Esophagus muscularis mucosa (tissue), 4 donors: Measurements from ENCODE around the gene CAPN14. TPM values are rescaled to one million over a fixed set of nuclear protein-coding genes. Genes with fewer than 3 reads are reported as not detected.

Source experiments
- DNase-seq: peaks from one replicate; pipeline ENCODE4 v3.0.0-alpha.2; 2017; ENCODE audit errors: extremely low spot score
- H3K27ac ChIP-seq, 4 donors: fragments of 200-600 bp; sonication (generic); replicated peaks in 1 of 4; 1 replicate in 3 of 4; 2 replicates in 1 of 4; pipeline ENCODE4 v1.5.1; 2016 to 2019; ENCODE audit warnings: mild to moderate bottlenecking in 1 of 4
- H3K27me3 ChIP-seq, 4 donors: fragments of 200-600 bp; sonication (generic); one replicate each; pipeline versions ENCODE4 v1.5.1 to v1.6.0; 2016 to 2019
- H3K36me3 ChIP-seq, 4 donors: fragments of 200-600 bp; sonication (generic); one replicate each; pipeline ENCODE4 v1.5.1; 2016 to 2019
- H3K4me1 ChIP-seq, 4 donors: fragments of 200-600 bp; sonication (generic); one replicate each; pipeline ENCODE4 v1.5.1; 2016 to 2019
- H3K4me3 ChIP-seq, 4 donors: fragments of 200-600 bp; sonication (generic); 1 replicate in 2 of 4; 2 replicates in 2 of 4; pipeline ENCODE4 v1.5.1; 2016 to 2019; ENCODE audit warnings: mild to moderate bottlenecking in 4 of 4, moderate library complexity in 1 of 4
- H3K9me3 ChIP-seq, 4 donors: fragments of 200-600 bp; sonication (generic); 1 replicate in 3 of 4; 2 replicates in 1 of 4; pipeline ENCODE4 v1.5.1; 2016 to 2019
- EP300 ChIP-seq: sonication (generic); formaldehyde crosslinking; IDR thresholded peaks from one replicate; pipeline ENCODE4 v1.6.1; 2017; ENCODE audit warnings: antibody characterized with exemption
- POLR2A ChIP-seq: fragments of 450-650 bp; IDR thresholded peaks from one replicate; pipeline ENCODE4 v1.6.1; 2017; ENCODE audit warnings: antibody characterized with exemption, moderate library complexity, mild to moderate bottlenecking, low read depth
- POLR2AphosphoS5 ChIP-seq, 2 donors: sonication (generic); formaldehyde crosslinking; IDR thresholded peaks; one replicate each; pipeline ENCODE4 v1.6.1; 2017; ENCODE audit warnings: antibody characterized with exemption in 2 of 2
- WGBS: methylation state at CpG from one replicate; pipeline ENCODE4 v1.1.5; 2018; 5-methylcytosine and 5-hydroxymethylcytosine counted together
- intact Hi-C: fragments of 100-400 bp; cut with DNase I; formaldehyde crosslinking; loops from one replicate; pipeline ENCODE4 v1.15.1; 2023
- total RNA-seq, 4 donors: library from RNA; depleted of rRNA; stranded (reverse); fragments of >200 nt; gene quantifications; one replicate each; pipeline versions ENCODE4 v1.1.0 to v1.2.1, GENCODE V29; 2016
- TF ChIP-seq, protein P1 (sequence below), 3 experiments: fragments of 200-600 bp in 2 of 3; fragments of 450-650 bp in 1 of 3; sonication (generic) in 2 of 3; IDR thresholded peaks; one replicate each; pipeline ENCODE4 v1.5.1; 2017 to 2019; ENCODE audit warnings: antibody characterized with exemption in 3 of 3, mild to moderate bottlenecking in 2 of 3, moderate library complexity in 1 of 3

CAPN14 gene
- total RNA-seq, 4 donors from 2014 or later = 0.42 TPM; not detected in 3

GRCh38 chr2:31237348-31238017 lies 20.2 kb upstream of the CAPN14 start:
- Histone ChIP-seq H3K36me3 (no peaks in the 10 kb centered on the region), H3K4me1 (peaks cover 30 to 55% (median 42%) of the 10 kb centered on the region in 4 donors), H3K27me3 (no peaks in the 10 kb centered on the region), H3K27ac (no peak overlapping the region), H3K4me3 (no peak overlapping the region), H3K9me3 (no peaks in the 10 kb centered on the region)
- 86% methylated on average over 9 of the region's 9 CpGs for whole genome bisulfite sequencing
- no peak for TF ChIP-seq POLR2A
- no peak for TF ChIP-seq EP300
- no peak for TF ChIP-seq POLR2AphosphoS5 (IDR thresholded peaks at IDR 0.05)
- TF ChIP-seq, protein P1, sequence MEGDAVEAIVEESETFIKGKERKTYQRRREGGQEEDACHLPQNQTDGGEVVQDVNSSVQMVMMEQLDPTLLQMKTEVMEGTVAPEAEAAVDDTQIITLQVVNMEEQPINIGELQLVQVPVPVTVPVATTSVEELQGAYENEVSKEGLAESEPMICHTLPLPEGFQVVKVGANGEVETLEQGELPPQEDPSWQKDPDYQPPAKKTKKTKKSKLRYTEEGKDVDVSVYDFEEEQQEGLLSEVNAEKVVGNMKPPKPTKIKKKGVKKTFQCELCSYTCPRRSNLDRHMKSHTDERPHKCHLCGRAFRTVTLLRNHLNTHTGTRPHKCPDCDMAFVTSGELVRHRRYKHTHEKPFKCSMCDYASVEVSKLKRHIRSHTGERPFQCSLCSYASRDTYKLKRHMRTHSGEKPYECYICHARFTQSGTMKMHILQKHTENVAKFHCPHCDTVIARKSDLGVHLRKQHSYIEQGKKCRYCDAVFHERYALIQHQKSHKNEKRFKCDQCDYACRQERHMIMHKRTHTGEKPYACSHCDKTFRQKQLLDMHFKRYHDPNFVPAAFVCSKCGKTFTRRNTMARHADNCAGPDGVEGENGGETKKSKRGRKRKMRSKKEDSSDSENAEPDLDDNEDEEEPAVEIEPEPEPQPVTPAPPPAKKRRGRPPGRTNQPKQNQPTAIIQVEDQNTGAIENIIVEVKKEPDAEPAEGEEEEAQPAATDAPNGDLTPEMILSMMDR (IDR thresholded peaks at IDR 0.05) = no peak
- no peak for DNase-seq
- intact Hi-C loops = no loop called here

DNA sequence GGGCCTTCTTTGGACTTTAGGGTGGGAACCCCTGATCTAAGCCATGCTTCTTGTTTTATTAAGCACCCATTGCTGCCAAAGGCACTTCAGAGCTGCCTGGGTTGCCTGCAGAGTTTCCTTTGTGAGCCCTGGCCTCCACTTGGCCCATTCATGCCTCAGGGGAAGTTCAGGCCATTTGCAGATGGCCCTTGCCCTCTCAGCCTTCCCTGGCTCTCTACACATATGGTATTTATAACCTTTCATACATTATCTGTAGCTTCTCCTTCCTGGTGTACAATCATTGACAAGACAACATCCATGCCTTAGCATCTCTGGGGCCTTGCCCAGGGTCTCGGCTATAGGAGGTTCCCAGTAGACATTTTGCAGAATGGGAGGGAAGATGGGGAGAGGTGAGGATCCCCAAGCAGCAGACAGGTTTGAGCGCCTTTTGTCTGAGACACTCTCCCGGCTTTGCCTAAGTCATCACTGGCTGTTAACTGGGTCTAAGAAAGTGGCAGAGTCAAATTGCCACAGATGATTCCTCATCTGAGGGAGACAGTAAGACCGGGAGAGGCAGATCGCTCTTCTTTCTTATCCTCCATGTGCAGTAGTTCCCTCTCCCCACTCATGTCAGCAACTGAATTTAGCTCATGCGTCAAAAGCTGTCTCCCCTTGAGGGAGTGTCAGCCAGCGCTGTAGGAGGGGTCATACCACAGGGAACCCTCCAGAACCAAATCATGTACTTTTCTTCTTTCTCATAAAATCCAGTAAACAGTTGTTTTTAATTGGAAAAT lies 19.3 kb upstream of the CAPN14 start:
- TF ChIP-seq EP300 (no peak), POLR2AphosphoS5 (IDR thresholded peaks at IDR 0.05) (no peak), POLR2A (no peak)
- TF ChIP-seq, protein P1 (IDR thresholded peaks at IDR 0.05) = no peak
- no peak overlapping the region for H3K4me3 ChIP-seq
- no peaks in the 10 kb centered on the region for H3K9me3 ChIP-seq
- no peak overlapping the region for H3K27ac ChIP-seq
- H3K4me1 ChIP-seq = peaks cover 30 to 55% (median 42%) of the 10 kb centered on the region in 4 donors
- 80% methylated on average over 7 of the region's 7 CpGs for WGBS
- no peaks in the 10 kb centered on the region for H3K36me3 ChIP-seq
- no peak for DNase-seq
- intact Hi-C loops = no loop called here
- H3K27me3 ChIP-seq = no peaks in the 10 kb centered on the region

DNA sequence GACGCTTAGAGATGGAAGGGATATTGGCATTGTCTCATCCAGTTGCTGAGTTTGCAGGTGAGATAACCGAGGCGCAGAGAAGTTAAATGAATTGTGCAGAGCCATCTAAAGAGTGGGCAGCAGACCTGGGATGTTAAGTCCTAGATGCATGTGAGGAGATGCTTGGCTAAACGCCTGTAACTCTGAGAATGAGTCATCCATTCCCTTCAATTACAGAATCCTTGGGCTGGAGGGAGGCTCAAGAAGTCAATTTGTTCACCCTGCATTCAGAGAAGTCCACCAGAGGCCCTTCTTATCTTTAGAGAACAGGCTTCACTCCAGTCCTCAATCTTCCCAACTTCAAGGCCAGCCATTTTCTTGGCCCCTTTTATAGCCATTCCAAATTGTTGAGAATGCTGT lies 18.2 kb upstream of the CAPN14 start:
- H3K4me1 ChIP-seq = peaks cover 30 to 53% (median 39%) of the 10 kb centered on the region in 4 donors
- H3K9me3 ChIP-seq = no peaks in the 10 kb centered on the region
- no peaks in the 10 kb centered on the region for H3K27me3 ChIP-seq
- 77% methylated on average over 4 of the region's 4 CpGs for WGBS
- H3K27ac ChIP-seq = no peak overlapping the region
- TF ChIP-seq, protein P1 (IDR thresholded peaks at IDR 0.05) = no peak
- H3K4me3 ChIP-seq = no peak overlapping the region
- DNase-seq = no peak
- H3K36me3 ChIP-seq = no peaks in the 10 kb centered on the region
- intact Hi-C loops = no loop called here

DNA sequence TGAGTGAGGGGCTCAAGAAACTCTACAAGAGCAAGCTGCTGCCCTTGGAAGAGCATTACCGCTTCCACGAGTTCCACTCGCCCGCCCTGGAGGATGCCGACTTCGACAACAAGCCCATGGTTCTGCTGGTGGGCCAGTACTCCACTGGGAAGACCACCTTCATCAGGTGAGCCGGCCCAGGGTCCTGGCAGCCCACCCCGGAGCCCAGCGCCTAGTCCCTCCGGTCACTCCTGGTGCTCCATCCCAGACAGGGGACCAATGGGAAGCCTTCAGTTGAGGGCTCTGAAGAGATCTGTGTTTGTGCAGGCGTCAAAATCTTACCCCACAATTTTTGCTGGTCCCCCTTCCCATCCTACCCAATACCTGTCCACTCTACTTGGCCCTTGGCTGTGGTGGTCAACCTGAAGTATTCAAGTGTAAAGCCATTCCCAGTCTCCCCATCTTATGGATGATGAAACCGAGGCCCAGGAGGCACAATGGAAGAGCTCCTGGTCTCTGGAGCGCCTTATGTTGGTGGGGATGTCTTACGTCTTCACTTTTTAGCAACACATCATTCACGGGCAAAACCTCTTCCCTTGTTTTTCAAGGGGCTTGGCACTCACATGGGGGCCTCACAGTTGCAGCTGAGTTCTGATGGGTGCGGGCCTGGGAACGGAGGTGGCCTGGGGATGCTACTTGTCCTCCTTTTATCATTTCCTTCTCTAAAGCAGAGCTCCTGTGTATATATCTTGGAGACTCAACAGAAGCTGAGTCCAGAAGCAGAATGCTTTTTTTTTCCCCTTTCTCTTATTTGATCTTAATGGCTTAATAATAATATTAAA lies 17.6 kb upstream of the CAPN14 start:
- no peaks in the 10 kb centered on the region for H3K9me3 ChIP-seq
- no peaks in the 10 kb centered on the region for H3K36me3 ChIP-seq
- peak overlapping the region; percentile 44 to 71 (median 54) for H3K27ac ChIP-seq
- H3K27me3 ChIP-seq = no peaks in the 10 kb centered on the region
- intact Hi-C loops = loop anchor here (1.0 kb wide), 1 partner anchor 98 kb away; no protein-coding TSS in a partner anchor
- H3K4me3 ChIP-seq = peak overlapping the region; percentile 66 to 78 (median 72)
- TF ChIP-seq POLR2A (no peak), EP300 (no peak), POLR2AphosphoS5 (IDR thresholded peaks at IDR 0.05) (no peak)
- TF ChIP-seq, protein P1 (IDR thresholded peaks at IDR 0.05) = no peak
- 65% methylated on average over 15 of the region's 17 CpGs for WGBS
- peaks cover 28 to 47% (median 33%) of the 10 kb centered on the region in 4 donors for H3K4me1 ChIP-seq
- peak; percentile 70 for DNase-seq
